DMS 273 treated with DMSO at 0.1 percent for 48 hours (cell line): Measurements from ENCODE around the gene POR.
"Not testable (repeated sequence)": the region's sequence is repeated elsewhere in the genome, so short reads cannot be mapped to it uniquely, and the experiment has no call there.

Experiments used
- DNase-seq: peaks from one replicate; lab custom pipeline; 2025; lab: John Stamatoyannopoulos, UW

POR gene

GRCh38 chr7:75914655-75915415, at the start of gene POR:
POR (plus strand) TSS chr7:75915155; CDS start chr7:75954002, 38,847 bp downstream.
- DNase-seq, result peak; percentile 84

- no peak for DNase-seq
These were observed 48.9 kb upstream of the POR start for GRCh38 chr7:75866114-75866488.

- peak; percentile 51 for DNase-seq
These were observed 48.2 kb upstream of the POR start for GRCh38 chr7:75866489-75867389.

GRCh38 chr7:75867390-75867717, 47.6 kb upstream of the POR start:
- DNase-seq, result no peak

GRCh38 chr7:75868153-75868552, 46.8 kb upstream of the POR start:
- no peak for DNase-seq

- DNase-seq, result no peak
These were observed 45.1 kb upstream of the POR start for GRCh38 chr7:75869776-75870379.

- DNase-seq, result no peak
These were observed 44.3 kb upstream of the POR start for GRCh38 chr7:75870557-75871161.

GRCh38 chr7:75872073-75872782, 42.7 kb upstream of the POR start:
- no peak for DNase-seq

- not testable (repeated sequence) for DNase-seq
These were observed 40.8 kb upstream of the POR start for GRCh38 chr7:75874180-75874579.

- no peak for DNase-seq
These were observed 39.6 kb upstream of the POR start for GRCh38 chr7:75875113-75876080.

GRCh38 chr7:75876126-75876881, 38.7 kb upstream of the POR start:
- DNase-seq, result no peak

GRCh38 chr7:75878312-75878768, 36.6 kb upstream of the POR start:
- DNase-seq, result no peak

GRCh38 chr7:75878769-75879611, 36.0 kb upstream of the POR start, which contains the start of gene RHBDD2:
RHBDD2 (plus strand) TSS chr7:75879034; CDS start chr7:75879083, 49 bp downstream.
- DNase-seq, result peak; percentile 85

- DNase-seq, result no peak
These were observed 35.2 kb upstream of the POR start for GRCh38 chr7:75879771-75880184.

GRCh38 chr7:75880242-75880641, 34.7 kb upstream of the POR start:
- DNase-seq, result no peak

GRCh38 chr7:75881436-75882095, 33.4 kb upstream of the POR start:
- DNase-seq, result no peak

- not testable (repeated sequence) for DNase-seq
These were observed 31.6 kb upstream of the POR start for GRCh38 chr7:75883265-75883824.

GRCh38 chr7:75884476-75884875, 30.5 kb upstream of the POR start:
- peak; percentile 73 for DNase-seq
